ENCODE data around the gene HBG2.

- TF ChIP-seq EZH2phosphoT487 (IDR thresholded peaks at IDR 0.05; ENCODE audit: low read length): no peak
- no peak for TF ChIP-seq CTCF (IDR thresholded peaks at IDR 0.05; ENCODE audit: low read length)
- TF ChIP-seq EZH2 (optimal IDR thresholded peaks at IDR 0.05; ENCODE audit: low read depth, low read length): no peak
Observed at GRCh38 chr11:5288108-5288905, 33.7 kb upstream of the HBG2 start.
